Astrocyte of the spinal cord (primary cell): ENCODE data around the gene IQCM.

Experiments
- DNase-seq: peaks from one replicate; pipeline ENCODE4 v3.0.0; 2011; ENCODE audit warnings: low read depth, low spot score
- H3K4me3 ChIP-seq: 2 replicates; pipeline ENCODE4 v1.5.1; 2011; ENCODE audit warnings: low read depth, mild to moderate bottlenecking, low read length, moderate library complexity
- in situ Hi-C: cut with HindIII; loops from 2 replicates; pipeline ENCODE4 v1.10.0; 2017; ENCODE audit warnings: low sequenced_read_pairs
- TF ChIP-seq, protein P1 (sequence below): IDR thresholded peaks from 2 replicates; pipeline ENCODE4 v1.5.1; 2012; ENCODE audit warnings: low read depth, mild to moderate bottlenecking, low read length, inconsistent platforms

Gene IQCM

DNA sequence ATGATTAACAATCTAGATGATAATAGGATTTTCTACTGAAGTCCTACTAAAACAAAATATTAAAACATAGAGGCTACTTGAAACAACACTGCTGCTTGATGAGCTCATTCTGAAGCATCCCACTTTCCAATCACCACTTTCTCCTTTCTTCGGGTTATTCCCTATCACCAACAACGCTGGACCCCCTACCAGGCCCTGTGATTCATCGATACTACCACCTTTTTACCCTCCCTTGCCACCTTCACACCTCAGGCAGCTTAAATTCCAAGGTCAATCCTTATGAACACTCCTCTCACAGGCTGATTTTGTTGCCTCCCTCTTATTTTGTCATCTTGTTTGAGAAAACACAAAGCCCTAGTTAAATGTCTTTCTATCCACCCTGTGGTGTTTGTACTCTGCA lies 102.6 kb downstream of the IQCM start:
- in situ Hi-C loops = no loop called here
- TF ChIP-seq, protein P1, sequence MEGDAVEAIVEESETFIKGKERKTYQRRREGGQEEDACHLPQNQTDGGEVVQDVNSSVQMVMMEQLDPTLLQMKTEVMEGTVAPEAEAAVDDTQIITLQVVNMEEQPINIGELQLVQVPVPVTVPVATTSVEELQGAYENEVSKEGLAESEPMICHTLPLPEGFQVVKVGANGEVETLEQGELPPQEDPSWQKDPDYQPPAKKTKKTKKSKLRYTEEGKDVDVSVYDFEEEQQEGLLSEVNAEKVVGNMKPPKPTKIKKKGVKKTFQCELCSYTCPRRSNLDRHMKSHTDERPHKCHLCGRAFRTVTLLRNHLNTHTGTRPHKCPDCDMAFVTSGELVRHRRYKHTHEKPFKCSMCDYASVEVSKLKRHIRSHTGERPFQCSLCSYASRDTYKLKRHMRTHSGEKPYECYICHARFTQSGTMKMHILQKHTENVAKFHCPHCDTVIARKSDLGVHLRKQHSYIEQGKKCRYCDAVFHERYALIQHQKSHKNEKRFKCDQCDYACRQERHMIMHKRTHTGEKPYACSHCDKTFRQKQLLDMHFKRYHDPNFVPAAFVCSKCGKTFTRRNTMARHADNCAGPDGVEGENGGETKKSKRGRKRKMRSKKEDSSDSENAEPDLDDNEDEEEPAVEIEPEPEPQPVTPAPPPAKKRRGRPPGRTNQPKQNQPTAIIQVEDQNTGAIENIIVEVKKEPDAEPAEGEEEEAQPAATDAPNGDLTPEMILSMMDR = no peak
- DNase-seq = no peak
- no peak overlapping the region for H3K4me3 ChIP-seq

DNA sequence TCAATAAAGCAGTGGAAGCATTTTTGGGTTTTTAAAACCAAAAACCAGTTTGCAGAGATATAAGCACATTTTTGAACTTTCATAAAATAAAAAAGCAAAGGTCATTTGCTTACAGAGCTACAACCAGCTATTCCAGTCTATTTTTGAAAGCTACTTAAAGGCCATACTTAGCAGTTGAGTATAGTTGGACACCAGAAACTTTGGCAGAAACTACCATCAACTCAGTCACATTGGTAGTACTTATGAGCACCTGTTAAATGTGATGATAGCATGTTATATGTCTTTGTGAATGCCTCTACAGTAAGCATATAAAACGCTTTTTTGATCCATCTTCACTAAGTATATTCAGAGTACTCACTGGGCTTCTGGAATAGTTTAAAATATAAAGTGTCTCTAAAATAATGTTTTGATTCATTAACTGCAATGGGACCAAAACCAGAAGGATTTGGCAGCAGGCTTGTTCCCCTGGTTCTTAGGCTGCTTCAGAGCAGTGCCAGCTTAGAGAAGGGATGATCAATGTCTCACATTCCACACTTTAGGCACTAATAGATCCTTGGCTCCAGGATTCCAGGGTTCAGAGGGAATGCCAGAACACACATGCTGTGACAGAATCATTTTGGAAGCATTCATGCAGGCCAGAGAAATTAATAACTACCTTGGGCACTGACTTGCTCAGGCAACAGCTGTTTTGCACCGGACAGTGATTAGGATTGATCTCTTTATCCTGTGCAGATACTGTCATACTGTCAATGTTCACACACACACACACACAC lies 103.9 kb downstream of the IQCM start:
- no peak overlapping the region for H3K4me3 ChIP-seq
- in situ Hi-C loops = no loop called here
- TF ChIP-seq, protein P1 = no peak
- no peak for DNase-seq

DNA sequence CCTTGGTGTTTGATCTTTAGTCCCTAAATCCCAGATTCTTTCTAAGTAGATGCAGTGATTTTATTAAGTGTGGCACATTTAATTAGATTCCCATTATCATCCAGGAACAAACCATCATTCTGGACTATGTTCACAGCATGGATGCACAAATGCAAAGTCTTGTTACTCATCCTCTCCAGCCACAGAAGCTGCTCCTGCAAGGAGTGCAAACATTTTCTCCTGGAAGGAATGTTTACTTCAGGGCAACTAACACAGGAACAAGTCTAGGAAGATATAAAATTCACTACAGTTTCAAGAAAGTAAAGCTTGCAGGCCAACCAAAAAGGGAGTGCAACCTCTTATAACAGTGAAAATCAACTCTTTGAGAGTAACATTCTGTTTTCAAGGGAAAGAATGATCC lies 106.0 kb downstream of the IQCM start:
- peak; percentile 13 for DNase-seq
- no peak overlapping the region for H3K4me3 ChIP-seq
- TF ChIP-seq, protein P1 = no peak
- in situ Hi-C loops = no loop called here

DNA sequence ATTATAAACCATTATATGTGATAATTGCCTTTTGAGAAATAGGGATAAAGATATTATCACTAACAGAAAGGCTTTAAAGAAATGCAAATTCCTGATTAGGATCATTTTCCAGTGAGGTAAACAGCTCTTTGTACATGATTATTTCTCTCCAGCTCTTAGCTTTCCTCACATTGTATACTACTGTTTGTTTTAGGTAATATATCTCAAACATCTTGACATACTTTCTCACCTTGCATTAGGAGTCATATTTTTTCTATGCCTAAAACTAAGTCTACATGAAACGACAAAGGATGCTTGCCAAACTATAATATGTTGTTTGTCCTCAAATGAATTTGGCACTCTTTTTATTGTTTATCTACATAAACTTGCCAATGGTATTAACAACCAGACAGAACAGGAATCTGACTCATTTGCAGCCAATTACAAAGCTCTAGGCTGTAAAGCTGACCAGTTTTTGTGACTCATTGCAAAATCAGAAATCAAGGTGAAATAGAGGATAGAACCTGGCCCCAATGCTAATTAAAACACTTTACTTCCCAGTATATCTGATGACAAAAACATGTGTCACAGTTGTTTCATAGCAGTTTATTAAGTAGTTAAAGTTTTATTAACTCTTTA lies 107.0 kb downstream of the IQCM start:
- TF ChIP-seq, protein P1 = no peak
- no peak overlapping the region for H3K4me3 ChIP-seq
- DNase-seq = peak; percentile 42
- in situ Hi-C loops = no loop called here

DNA sequence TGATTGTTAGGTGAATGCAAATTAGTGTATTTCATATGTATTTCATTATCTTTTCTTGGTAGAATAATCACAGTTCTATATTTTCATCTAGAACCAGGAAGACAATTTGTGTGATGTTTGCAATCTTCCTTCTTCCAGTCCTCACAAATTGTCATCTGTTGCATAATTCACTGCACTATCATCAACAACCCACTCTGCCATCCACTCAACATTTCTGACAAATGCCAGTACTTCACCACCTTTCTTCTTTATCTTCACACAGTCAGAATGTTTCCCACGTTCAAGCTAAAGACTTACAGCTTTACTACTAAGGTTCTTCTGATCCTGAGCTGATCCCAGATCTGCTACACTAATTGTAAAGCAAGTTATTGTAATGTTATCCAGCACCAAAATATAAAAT lies 107.8 kb downstream of the IQCM start:
- TF ChIP-seq, protein P1 = no peak
- no peak for DNase-seq
- no peak overlapping the region for H3K4me3 ChIP-seq
- in situ Hi-C loops = no loop called here

DNA sequence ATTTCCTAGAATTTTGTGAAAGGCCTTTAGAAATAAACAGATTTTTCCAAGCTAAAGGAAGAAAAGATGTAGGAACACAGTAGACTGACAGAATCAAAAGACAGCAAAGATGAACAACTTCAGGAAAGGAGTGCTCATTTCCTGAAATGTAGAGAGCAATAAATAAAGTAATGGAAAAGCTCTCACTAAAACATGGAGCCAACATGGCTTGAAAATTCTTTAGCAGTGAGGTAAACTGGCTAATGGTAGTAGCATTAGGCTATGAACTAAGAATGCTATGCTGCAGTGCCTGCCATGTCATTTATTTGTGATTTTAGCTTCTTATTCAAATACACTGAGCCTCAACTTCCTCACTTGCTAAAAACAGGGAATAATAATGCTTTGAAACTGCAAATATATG lies 108.7 kb downstream of the IQCM start:
- in situ Hi-C loops = no loop called here
- DNase-seq = peak; percentile 63
- TF ChIP-seq, protein P1 = no peak
- no peak overlapping the region for H3K4me3 ChIP-seq
